Loucy (cell line): ENCODE results near the gene GPRIN1.

Experiments
- H2AFZ ChIP-seq: fragments of 200-600 bp; sonication (generic); 2 replicates; pipeline ENCODE4 v1.6.0; 2016; ENCODE audit warnings: antibody characterized with exemption, mild to moderate bottlenecking, low read length, moderate library complexity
- H3F3A ChIP-seq: fragments of 200-600 bp; 2 replicates; pipeline ENCODE4 v1.6.0; 2016; ENCODE audit warnings: antibody characterized with exemption, low read depth, mild to moderate bottlenecking
- H3K27me3 ChIP-seq: fragments of 200-600 bp; sonication (generic); 2 replicates; pipeline ENCODE4 v1.6.1; 2014; ENCODE audit warnings: low read length, mild to moderate bottlenecking; ENCODE audit not compliant: insufficient read depth, poor library complexity, severe bottlenecking
- H3K36me3 ChIP-seq: fragments of 200-600 bp; sonication (generic); 2 replicates; pipeline ENCODE4 v1.6.1; 2016; ENCODE audit warnings: low read length; ENCODE audit not compliant: insufficient read depth
- H3K4me1 ChIP-seq: fragments of 200-600 bp; sonication (generic); 2 replicates; pipeline ENCODE4 v1.5.1; 2014; ENCODE audit warnings: low read length, mild to moderate bottlenecking; ENCODE audit not compliant: insufficient read depth, poor library complexity, severe bottlenecking
- H3K4me2 ChIP-seq: fragments of 200-600 bp; sonication (generic); 2 replicates; pipeline ENCODE4 v1.6.0; 2014; ENCODE audit warnings: antibody characterized with exemption, low read length, low read depth, mild to moderate bottlenecking; ENCODE audit not compliant: poor library complexity, severe bottlenecking
- H3K4me3 ChIP-seq: fragments of 200-600 bp; sonication (generic); 2 replicates; pipeline ENCODE4 v1.5.1; 2014; ENCODE audit warnings: low read length, mild to moderate bottlenecking, mixed read lengths; ENCODE audit not compliant: poor library complexity, severe bottlenecking
- H3K79me2 ChIP-seq: fragments of 200-600 bp; sonication (generic); 2 replicates; pipeline ENCODE4 v1.6.1; 2014; ENCODE audit warnings: low read length; ENCODE audit not compliant: insufficient read depth
- H3K9ac ChIP-seq: fragments of 200-600 bp; sonication (generic); 2 replicates; pipeline ENCODE4 v1.6.0; 2014; ENCODE audit warnings: mild to moderate bottlenecking, low read depth, low read length, moderate library complexity; ENCODE audit not compliant: poor library complexity, severe bottlenecking
- H3K9me2 ChIP-seq: fragments of 200-600 bp; sonication (generic); replicated peaks from 2 replicates; pipeline ENCODE4 v1.6.1; 2016; ENCODE audit warnings: low read depth, low read length, mixed read lengths
- H3K9me3 ChIP-seq: fragments of 200-600 bp; sonication (generic); 2 replicates; pipeline ENCODE4 v1.6.1; 2014; ENCODE audit warnings: mild to moderate bottlenecking, antibody characterized with exemption, low read length, low read depth; ENCODE audit not compliant: insufficient read depth
- H4K20me1 ChIP-seq: fragments of 200-600 bp; sonication (generic); 2 replicates; pipeline ENCODE4 v1.6.0; 2014; ENCODE audit warnings: antibody characterized with exemption, low read length, mild to moderate bottlenecking; ENCODE audit not compliant: insufficient read depth, poor library complexity, severe bottlenecking
- CTCF ChIP-seq: fragments of 200-600 bp; sonication (generic); conservative IDR thresholded peaks from 2 replicates; pipeline ENCODE4 v1.5.1; 2014; ENCODE audit warnings: mild to moderate bottlenecking, antibody characterized with exemption, low read length
- EZH2phosphoT487 ChIP-seq: fragments of 200-600 bp; IDR thresholded peaks from 2 replicates; pipeline ENCODE4 v1.6.1; 2018; ENCODE audit warnings: antibody characterized with exemption, mild to moderate bottlenecking, moderate library complexity, borderline replicate concordance

Gene GPRIN1

GRCh38 chr5:176609724-176610434 lies at the start of gene GPRIN1:
GPRIN1 (minus strand) TSS chr5:176610156; CDS start chr5:176599834, 10,322 bp downstream.
- no peak within 1 kb of the TSS for H3K4me2 ChIP-seq
- no peaks in the 10 kb centered on the region for H3K9me3 ChIP-seq
- H3K9ac ChIP-seq: no peak within 1 kb of the TSS
- no peaks in the 10 kb centered on the region for H3K27me3 ChIP-seq
- H3K79me2 ChIP-seq: no peaks in the 10 kb centered on the region
- H4K20me1 ChIP-seq: no peaks in the 10 kb centered on the region
- H3F3A ChIP-seq: no peaks in the 10 kb centered on the region
- H3K36me3 ChIP-seq: no peaks in the 10 kb centered on the region
- no peaks in the 10 kb centered on the region for H3K4me1 ChIP-seq
- TF ChIP-seq CTCF (no peak), EZH2phosphoT487 (no peak)
- no peak within 1 kb of the TSS for H2AFZ ChIP-seq
- no peak within 1 kb of the TSS for H3K4me3 ChIP-seq
- no peaks in the 10 kb centered on the region for H3K9me2 ChIP-seq

- Histone ChIP-seq H3K79me2 (no peaks in the 10 kb centered on the region), H3K4me2 (no peak overlapping the region), H2AFZ (no peak overlapping the region), H3K36me3 (no peaks in the 10 kb centered on the region), H3F3A (no peaks in the 10 kb centered on the region), H3K4me1 (no peaks in the 10 kb centered on the region), H3K27me3 (no peaks in the 10 kb centered on the region), H4K20me1 (no peaks in the 10 kb centered on the region), H3K9me3 (no peaks in the 10 kb centered on the region), H3K9ac (no peak overlapping the region), H3K9me2 (no peaks in the 10 kb centered on the region), H3K4me3 (no peak overlapping the region)
- TF ChIP-seq CTCF (no peak), EZH2phosphoT487 (no peak)
Measured at GRCh38 chr5:176659512-176659839, 49.5 kb upstream of the GPRIN1 start.

GRCh38 chr5:176658817-176659511 lies 49.0 kb upstream of the GPRIN1 start:
- Histone ChIP-seq H3K4me2 (no peak overlapping the region), H4K20me1 (no peaks in the 10 kb centered on the region), H3K9me2 (no peaks in the 10 kb centered on the region), H3K9ac (no peak overlapping the region), H3K4me1 (no peaks in the 10 kb centered on the region), H3F3A (no peaks in the 10 kb centered on the region), H3K36me3 (no peaks in the 10 kb centered on the region), H3K27me3 (no peaks in the 10 kb centered on the region), H3K79me2 (no peaks in the 10 kb centered on the region), H2AFZ (no peak overlapping the region), H3K9me3 (no peaks in the 10 kb centered on the region), H3K4me3 (no peak overlapping the region)
- TF ChIP-seq EZH2phosphoT487: no peak
- TF ChIP-seq CTCF: no peak
